HepG2 (cell line): ENCODE data around the gene IDH3A.

Experiments
- AFF4 ChIP-seq: sonication (generic); formaldehyde crosslinking; IDR thresholded peaks from 2 replicates; pipeline ENCODE4 v1.4.0; 2020; ENCODE audit warnings: missing genetic modification reagents
- ATM ChIP-seq: fragments of 450-650 bp; IDR thresholded peaks from 2 replicates; pipeline ENCODE4 v1.7.1; 2017; ENCODE audit warnings: mild to moderate bottlenecking, borderline replicate concordance
- CERS6 ChIP-seq: sonication (generic); formaldehyde crosslinking; IDR thresholded peaks from 2 replicates; pipeline ENCODE4 v1.5.0; 2020; ENCODE audit warnings: missing genetic modification reagents
- CTCF ChIP-seq: sonication (generic); formaldehyde crosslinking; IDR thresholded peaks from 2 replicates; pipeline ENCODE4 v1.5.0; 2020; ENCODE audit warnings: mild to moderate bottlenecking, missing genetic modification reagents, moderate library complexity
- FIP1L1 ChIP-seq: fragments of 200-400 bp; formaldehyde crosslinking; IDR thresholded peaks from 2 replicates; pipeline ENCODE4 v1.6.1; 2018; ENCODE audit warnings: low read depth, mild to moderate bottlenecking, low read length, moderate library complexity, borderline replicate concordance; ENCODE audit not compliant: insufficient read depth
- HOXD1 ChIP-seq: sonication (generic); formaldehyde crosslinking; IDR thresholded peaks from 2 replicates; pipeline ENCODE4 v1.5.0; 2020; ENCODE audit warnings: missing genetic modification reagents
- POLR2AphosphoS5 ChIP-seq: IDR thresholded peaks from 2 replicates; pipeline ENCODE4 v1.6.1; 2012; ENCODE audit warnings: low read depth, low read length
- ZFX ChIP-seq: sonication (generic); formaldehyde crosslinking; IDR thresholded peaks from 2 replicates; pipeline ENCODE4 v1.4.0; 2020; ENCODE audit warnings: mild to moderate bottlenecking, low read depth, missing genetic modification reagents, moderate library complexity
- ZNF329 ChIP-seq: sonication (generic); formaldehyde crosslinking; IDR thresholded peaks from 2 replicates; pipeline ENCODE4 v1.9.0; 2021; ENCODE audit warnings: low read depth, mild to moderate bottlenecking, missing genetic modification reagents
- ZNF407 ChIP-seq: sonication (generic); formaldehyde crosslinking; IDR thresholded peaks from one replicate; pipeline ENCODE4 v1.5.1; 2020; ENCODE audit warnings: mild to moderate bottlenecking, missing genetic modification reagents; ENCODE audit errors: not compliant biosample characterization
- ZNF552 ChIP-seq: sonication (generic); formaldehyde crosslinking; IDR thresholded peaks from 2 replicates; pipeline ENCODE4 v1.9.0; 2022; ENCODE audit warnings: missing genetic modification reagents, mild to moderate bottlenecking, borderline replicate concordance
- ZNF709 ChIP-seq: sonication (generic); formaldehyde crosslinking; IDR thresholded peaks from 2 replicates; pipeline ENCODE4 v1.5.0; 2020; ENCODE audit warnings: mild to moderate bottlenecking, missing genetic modification reagents
- ZNF776 ChIP-seq: sonication (generic); formaldehyde crosslinking; IDR thresholded peaks from 2 replicates; pipeline ENCODE4 v1.4.0; 2020; ENCODE audit warnings: mild to moderate bottlenecking, missing genetic modification reagents

GRCh38 chr15:78208341-78208844, 59.2 kb downstream of the IDH3A start:
- no peak for TF ChIP-seq ZNF329 (CRISPR knock-in tag)
- TF ChIP-seq ZFX (CRISPR knock-in tag): no peak
- TF ChIP-seq CTCF: no peak
- no peak for TF ChIP-seq HOXD1 (CRISPR knock-in tag)
- TF ChIP-seq CERS6 (CRISPR knock-in tag): no peak
- TF ChIP-seq ZNF407: no peak
- no peak for TF ChIP-seq ZNF776
- no peak for TF ChIP-seq POLR2AphosphoS5
- no peak for TF ChIP-seq FIP1L1
- no peak for TF ChIP-seq AFF4 (CRISPR knock-in tag)
- no peak for TF ChIP-seq ATM
- TF ChIP-seq ZNF709: no peak
- TF ChIP-seq ZNF552: no peak
